Retinal pigment epithelial cell (primary cell): Measurements from ENCODE around the gene IL4R.

Source experiments
- DNase-seq: peaks from one replicate; pipeline ENCODE4 v3.0.0-alpha.2; 2010; ENCODE audit warnings: low read depth
- H3K4me3 ChIP-seq: 2 replicates; pipeline ENCODE4 v1.5.1; 2011; ENCODE audit warnings: mild to moderate bottlenecking, low read length, control low read depth, moderate library complexity
- CTCF ChIP-seq: conservative IDR thresholded peaks from 2 replicates; pipeline ENCODE4 v1.5.1; 2011; ENCODE audit warnings: low read depth, low read length, control low read depth, inconsistent platforms

IL4R gene

GRCh38 chr16:27321013-27321915, 7.5 kb downstream of the IL4R start:
- no peak for TF ChIP-seq CTCF
- DNase-seq = no peak
- H3K4me3 ChIP-seq = no peak overlapping the region

- TF ChIP-seq CTCF = no peak
- H3K4me3 ChIP-seq = no peak overlapping the region
- no peak for DNase-seq
Measured at GRCh38 chr16:27322858-27323780, 9.3 kb downstream of the IL4R start.

GRCh38 chr16:27323781-27324561, 10.2 kb downstream of the IL4R start:
- no peak overlapping the region for H3K4me3 ChIP-seq
- DNase-seq = no peak
- TF ChIP-seq CTCF = no peak

- H3K4me3 ChIP-seq = no peak overlapping the region
- DNase-seq = no peak
- TF ChIP-seq CTCF = no peak
Measured at GRCh38 chr16:27324851-27325301, 11.1 kb downstream of the IL4R start.

- no peak overlapping the region for H3K4me3 ChIP-seq
- no peak for DNase-seq
Measured at GRCh38 chr16:27325736-27326135, 12.0 kb downstream of the IL4R start.

More at GRCh38 chr16:27325736-27326135, 12.0 kb downstream of the IL4R start:
- no peak for TF ChIP-seq CTCF
